ENCODE data around the gene NF2.

The NF2 gene

GRCh38 chr22:29673361-29674066, 70.1 kb downstream of the NF2 start:
- DNase-seq = no peak

GRCh38 chr22:29674121-29674520, 70.7 kb downstream of the NF2 start:
- no peak for DNase-seq

GRCh38 chr22:29679316-29679715, 75.9 kb downstream of the NF2 start:
- no peak for DNase-seq

GRCh38 chr22:29683536-29683935, 80.1 kb downstream of the NF2 start:
- DNase-seq = no peak

DNA sequence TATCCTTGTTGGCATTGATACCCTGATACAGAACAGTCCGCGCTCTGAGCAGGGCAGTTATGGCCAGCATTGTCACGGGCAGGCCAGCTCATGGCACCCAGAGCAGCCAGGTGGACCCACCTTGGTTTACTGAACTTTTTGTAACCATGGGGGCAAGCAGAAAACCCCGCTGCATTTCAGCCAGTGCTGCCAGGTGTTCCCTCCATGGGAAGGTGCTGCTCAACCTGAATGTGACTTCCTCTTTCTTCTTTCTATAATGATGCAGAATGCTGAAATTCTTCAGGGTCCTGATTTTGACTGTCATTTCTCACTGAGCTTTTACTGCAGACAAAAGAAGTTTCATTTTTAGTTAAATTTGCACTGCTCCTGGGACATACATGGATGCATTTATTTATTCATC, 80.8 kb downstream of the NF2 start:
- no peak for DNase-seq

GRCh38 chr22:29689206-29689879, 85.9 kb downstream of the NF2 start:
- no peak for DNase-seq

DNA sequence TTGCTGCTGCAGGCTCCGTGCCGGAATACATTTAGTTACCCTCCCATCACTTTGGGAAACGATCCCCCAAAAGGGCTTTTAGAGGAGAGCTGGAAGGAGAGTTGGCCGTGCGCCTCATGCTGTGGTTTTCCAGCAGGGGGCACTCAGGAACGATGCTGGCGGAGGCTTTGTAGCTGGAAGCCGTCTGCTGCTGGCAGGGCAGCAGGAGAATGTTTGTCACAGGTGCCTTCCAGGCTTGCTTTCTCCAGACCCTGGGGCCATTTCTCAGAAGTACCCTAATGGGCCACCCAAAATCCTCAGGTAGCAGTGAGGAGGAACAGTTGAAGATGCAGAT, 86.4 kb downstream of the NF2 start:
- DNase-seq = peak; percentile 60

DNA sequence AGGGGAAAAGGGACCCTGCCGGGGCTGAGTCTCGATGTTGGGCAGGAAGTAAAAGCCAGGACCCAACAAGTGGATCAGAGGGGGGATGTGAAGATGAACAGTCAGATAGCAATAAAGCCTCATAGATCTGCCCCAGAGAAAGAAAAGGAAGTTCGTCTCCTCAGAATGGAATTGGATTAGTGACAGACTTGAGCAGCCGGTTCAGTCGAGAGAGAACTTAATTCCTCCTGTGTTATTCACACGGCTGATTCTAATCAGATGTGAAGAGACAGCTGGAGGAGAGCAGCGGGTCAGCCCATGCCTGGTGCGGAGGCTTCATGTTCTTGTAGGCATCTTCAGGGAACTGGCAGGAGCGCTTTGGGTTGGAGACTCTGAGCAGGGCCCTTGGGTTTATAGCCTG, 87.0 kb downstream of the NF2 start:
- DNase-seq = no peak

- no peak for DNase-seq
Observed at GRCh38 chr22:29691636-29692326, 88.3 kb downstream of the NF2 start.

DNA sequence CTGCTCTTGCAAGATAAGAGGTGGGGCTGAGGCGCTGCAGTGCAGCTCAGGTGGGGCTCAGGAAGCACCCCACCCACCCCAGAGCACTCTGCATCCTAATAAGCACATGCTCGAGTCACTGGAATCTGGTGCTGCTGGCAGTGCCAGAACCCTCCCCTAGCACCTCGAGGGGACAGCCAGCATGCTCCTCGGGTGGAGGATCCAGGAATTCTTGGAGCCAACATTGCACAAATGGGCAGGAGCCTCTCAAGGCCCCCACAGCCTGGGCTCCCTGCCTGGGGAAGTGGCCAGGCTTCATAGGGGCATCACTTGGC, 88.9 kb downstream of the NF2 start:
- DNase-seq = no peak

DNA sequence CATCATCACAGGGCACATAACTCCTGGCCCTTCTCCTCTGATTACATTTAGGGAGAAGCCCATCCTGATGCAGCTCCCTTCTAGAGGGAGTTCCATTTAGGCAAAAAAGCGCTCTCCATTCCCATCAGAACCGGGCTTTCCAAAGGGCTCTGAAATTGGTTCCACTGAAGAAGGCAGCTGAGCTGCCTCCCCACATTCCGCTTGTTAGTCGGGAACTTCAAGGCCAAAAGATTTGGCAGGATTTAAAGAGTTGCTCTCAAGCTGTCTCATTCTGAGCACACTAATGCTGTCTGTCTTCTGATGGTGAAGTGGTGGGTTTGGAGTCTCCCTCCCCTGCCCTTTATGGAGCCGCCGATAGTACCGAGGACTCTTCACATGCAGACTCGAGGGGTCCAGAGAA, 89.7 kb downstream of the NF2 start:
- DNase-seq = no peak

DNA sequence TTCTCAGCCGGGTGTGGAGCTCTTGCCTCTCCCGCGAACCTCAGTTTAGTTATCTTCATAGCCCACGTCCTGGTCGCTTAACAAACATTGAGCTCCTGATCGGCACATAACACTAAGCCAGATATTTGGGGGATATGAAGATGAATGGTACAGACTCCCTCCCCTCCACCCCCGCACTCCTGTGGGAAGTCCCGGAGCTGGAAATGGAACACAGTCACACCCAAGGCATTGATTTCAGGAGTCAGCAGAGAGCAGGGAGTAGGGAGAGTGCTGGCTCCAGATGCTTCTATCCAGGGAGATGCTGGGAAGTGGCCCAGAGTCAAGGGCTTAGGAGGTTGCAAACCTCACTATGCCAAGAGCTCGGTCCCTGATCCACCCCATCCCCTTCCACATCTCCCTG, 90.2 kb downstream of the NF2 start:
- no peak for DNase-seq

DNA sequence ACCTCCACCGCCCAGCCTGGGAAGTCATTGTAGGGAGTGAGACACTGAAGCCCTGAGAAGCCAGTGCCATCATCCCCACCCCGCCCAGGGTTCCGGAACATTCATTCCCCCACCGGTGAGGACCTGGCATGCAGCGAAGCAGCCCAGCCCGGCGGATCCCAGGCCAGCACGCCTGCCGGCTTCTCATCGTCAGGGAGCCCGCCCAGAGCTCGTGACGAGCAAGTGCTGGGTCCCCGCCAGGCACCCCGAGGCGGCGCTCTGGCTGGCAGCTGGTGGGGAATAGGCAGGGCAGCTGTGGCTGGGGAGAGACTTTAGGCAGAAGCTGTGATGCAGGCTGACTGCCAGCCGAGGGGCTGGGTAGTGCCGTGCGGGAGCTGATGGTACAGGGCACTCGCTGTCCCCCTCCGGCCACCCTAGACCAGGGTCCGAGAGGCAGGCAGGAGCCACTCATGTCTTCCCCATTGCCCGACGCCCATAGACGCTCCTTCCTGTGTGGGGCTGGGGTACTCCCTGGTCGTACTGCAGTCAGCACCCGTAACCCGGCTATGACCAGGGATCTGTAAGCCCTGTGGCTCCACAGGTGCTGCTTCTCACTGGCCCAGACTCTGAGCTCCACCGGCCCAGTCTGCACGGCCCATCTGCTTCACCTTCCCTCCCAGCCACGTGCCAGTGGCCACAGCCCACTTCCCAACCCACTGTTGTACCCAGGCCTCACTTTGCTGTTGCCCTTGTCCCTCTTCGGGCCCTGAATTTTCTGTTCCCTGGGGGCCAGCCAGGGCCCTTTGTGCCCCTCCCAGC, 91.9 kb downstream of the NF2 start:
- DNase-seq = no peak

DNA sequence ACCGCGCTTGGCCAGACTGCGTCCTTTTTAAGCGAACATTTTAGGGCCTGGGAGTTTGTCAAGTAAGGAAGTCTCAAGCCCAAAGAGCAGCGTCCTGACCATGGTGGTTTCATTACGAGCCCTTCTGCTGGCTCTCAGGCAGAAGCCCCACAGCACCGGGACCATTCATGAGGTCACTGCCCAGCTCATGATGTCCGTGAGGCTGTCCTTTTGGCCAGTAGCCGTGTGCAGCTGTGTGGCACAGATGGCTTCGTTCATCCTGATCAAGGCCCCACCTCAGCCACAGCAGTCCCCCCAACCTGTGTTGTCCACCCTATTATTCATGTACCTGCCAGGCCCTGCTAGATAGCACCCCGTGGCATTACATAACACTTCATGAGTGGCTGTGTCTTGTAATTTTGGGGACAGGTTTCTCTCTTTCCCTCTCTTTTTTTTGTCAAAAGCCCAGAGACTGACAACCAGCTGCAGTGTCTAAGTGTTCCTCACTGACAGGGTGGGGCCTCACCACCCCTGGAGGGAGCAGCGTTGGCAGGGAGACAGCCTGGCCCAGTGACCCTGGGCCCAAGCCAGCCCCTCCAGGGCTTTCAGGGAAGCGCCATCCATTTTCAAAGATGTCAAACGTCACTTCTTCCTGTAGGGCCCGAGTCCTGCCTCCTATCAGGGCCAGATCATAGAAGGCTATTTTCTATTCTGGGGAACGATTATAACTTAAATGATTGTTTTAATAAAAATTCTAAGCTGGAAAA, 94.6 kb downstream of the NF2 start:
- no peak for DNase-seq

GRCh38 chr22:29700206-29700899, 96.9 kb downstream of the NF2 start:
- no peak for DNase-seq

GRCh38 chr22:29700900-29701154, 97.4 kb downstream of the NF2 start:
- no peak for DNase-seq

DNA sequence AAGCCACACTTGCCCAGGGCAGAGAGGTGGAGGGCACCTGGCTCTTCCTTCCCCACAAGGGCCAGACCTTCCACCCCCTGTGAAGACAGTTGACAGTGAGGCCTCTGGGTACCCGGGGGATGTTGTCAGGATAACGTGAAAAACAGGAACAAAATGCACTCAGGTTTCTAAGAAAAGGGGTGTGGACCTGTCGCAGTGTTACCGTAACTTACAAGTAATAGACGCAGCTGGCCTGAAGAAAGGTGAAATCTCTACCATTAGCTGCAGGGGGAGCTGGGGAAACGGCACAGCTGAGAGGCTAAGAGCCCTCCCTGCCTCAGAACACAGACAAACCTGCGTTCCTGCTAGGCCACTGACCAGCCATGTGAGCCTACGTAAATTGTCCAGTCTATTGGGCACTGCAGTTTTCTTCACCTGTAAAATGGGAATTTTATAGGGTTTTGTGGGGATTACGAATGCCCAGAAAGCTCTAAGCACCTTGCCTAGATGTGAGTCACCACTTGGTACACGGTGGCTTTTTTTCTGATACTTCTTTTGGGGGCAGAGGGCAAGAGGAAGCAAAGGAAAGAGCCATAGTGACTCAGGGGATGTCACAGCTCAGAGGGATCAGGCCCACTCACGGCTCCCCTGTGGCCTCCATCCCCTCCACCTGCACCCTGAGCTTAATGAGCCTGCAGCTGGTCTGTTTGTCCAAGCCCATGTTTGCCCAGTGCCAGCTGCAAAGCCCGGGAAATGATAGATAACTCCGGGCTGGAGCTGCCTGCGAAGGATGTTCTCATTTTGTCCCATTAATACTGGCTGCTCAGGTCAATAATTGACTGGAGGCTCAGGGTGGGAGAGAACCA, 97.9 kb downstream of the NF2 start:
- DNase-seq = peak; percentile 32

GRCh38 chr22:29702000-29702930, 98.8 kb downstream of the NF2 start:
- no peak for DNase-seq

DNA sequence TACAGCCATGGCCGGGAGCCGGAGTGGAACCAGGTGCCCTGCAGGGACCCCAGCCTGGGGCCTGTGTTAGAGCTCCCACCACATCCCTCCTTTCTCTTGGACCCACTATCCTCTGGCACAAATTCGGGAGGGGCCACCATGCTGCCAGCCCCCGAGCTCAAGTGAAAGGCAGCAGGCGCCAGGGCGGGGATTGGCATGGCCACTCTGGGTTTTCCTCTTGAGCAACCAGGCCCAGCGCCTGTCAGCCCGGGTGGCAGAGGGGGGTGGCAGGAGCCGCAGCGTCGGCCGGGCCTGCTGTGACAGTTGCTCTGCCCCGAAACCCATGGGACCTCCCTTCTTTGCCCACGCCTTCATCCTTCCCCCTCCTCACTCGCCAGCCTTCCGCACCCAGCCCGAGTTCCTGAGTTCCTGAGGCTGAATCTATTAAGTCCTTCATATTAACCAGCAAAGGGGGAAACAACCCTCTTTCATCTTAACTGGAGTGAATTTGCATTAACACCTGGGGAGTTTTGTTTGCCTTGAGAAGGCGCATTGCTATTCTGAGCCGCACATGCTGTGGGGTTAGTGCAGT, 99.6 kb downstream of the NF2 start:
- no peak for DNase-seq

DNA sequence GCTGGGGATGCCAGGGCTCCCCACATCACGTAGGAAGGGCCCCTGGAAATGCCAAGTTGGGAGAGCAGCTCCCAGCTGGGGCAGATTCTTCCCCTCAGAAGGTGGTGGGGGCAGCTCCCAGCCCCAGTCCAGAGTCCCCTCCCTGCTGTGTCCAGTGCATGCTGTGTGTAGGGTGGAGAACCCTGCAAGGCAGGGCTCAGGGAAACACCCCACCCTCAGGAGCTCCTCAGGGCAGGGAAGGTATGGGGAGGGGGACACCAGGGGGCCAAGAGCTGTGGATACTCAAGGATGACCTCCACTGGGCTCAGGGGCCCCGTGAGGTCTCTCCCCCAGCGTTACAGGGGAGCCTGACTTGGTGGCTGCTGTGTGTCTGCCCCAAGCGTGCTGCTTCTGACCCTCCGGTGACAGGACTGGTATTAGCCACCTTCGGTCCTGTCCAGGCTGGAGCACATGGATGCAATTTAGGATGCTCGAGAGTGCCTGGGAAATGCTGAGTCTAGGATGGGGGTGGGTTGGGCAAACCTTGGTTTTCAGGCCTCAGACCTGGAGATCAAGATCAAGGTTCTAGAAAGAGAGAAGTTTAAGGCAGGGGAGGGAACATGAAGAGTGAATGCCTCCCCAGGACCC, 100.2 kb downstream of the NF2 start:
- no peak for DNase-seq
